HepG2 (cell line): ENCODE measurements around the gene MLYCD. TPM values are rescaled to one million over a fixed set of nuclear protein-coding genes. Genes with fewer than 3 reads are reported as not detected.

Experiments used
- JUND ChIP-seq: sonication (generic); formaldehyde crosslinking; IDR thresholded peaks from 2 replicates; pipeline ENCODE4 v1.8.0; 2022; ENCODE audit warnings: mild to moderate bottlenecking, missing genetic modification reagents
- KDM2A ChIP-seq: sonication (generic); formaldehyde crosslinking; IDR thresholded peaks from 2 replicates; pipeline ENCODE4 v1.4.0; 2020; ENCODE audit warnings: low read depth, missing genetic modification reagents, borderline replicate concordance
- KDM5A ChIP-seq: fragments of 200-600 bp; sonication (generic); IDR thresholded peaks from 2 replicates; pipeline ENCODE4 v1.7.0; 2018; ENCODE audit warnings: antibody characterized with exemption, mild to moderate bottlenecking, low read length, borderline replicate concordance
- KLF16 ChIP-seq, 2 experiments: sonication (generic) in 1 of 2; formaldehyde crosslinking in 1 of 2; IDR thresholded peaks; 2 replicates each; pipeline versions ENCODE4 v1.6.1 to v1.8.0; 2016 to 2023; ENCODE audit warnings: missing genetic modification reagents in 2 of 2, missing compliant biosample characterization in 1 of 2
- MEF2D ChIP-seq: sonication (generic); formaldehyde crosslinking; IDR thresholded peaks from 2 replicates; pipeline ENCODE4 v1.5.1; 2020; ENCODE audit warnings: mild to moderate bottlenecking, missing genetic modification reagents
- MYNN ChIP-seq: sonication (generic); formaldehyde crosslinking; IDR thresholded peaks from 2 replicates; pipeline ENCODE4 v1.4.0; 2020; ENCODE audit warnings: mild to moderate bottlenecking, low read depth, missing genetic modification reagents
- NFE2 ChIP-seq: sonication (generic); formaldehyde crosslinking; IDR thresholded peaks from 2 replicates; pipeline ENCODE4 v1.4.0; 2020; ENCODE audit warnings: missing genetic modification reagents
- NR0B2 ChIP-seq: sonication (generic); formaldehyde crosslinking; IDR thresholded peaks from 2 replicates; pipeline ENCODE4 v1.4.0; 2020; ENCODE audit warnings: mild to moderate bottlenecking, missing genetic modification reagents
- PAWR ChIP-seq: sonication (generic); formaldehyde crosslinking; IDR thresholded peaks from 2 replicates; pipeline ENCODE4 v1.4.0; 2020; ENCODE audit warnings: missing genetic modification reagents, mild to moderate bottlenecking, borderline replicate concordance
- SMARCC2 ChIP-seq: fragments of 450-650 bp; IDR thresholded peaks from 2 replicates; pipeline ENCODE4 v1.6.1; 2017; ENCODE audit warnings: antibody characterized with exemption, mild to moderate bottlenecking
- SRSF1 ChIP-seq: fragments of 200-400 bp; formaldehyde crosslinking; optimal IDR thresholded peaks from 2 replicates; pipeline ENCODE3; 2017; ENCODE audit warnings: mild to moderate bottlenecking, low read depth, low read length, moderate library complexity
- SRY ChIP-seq: sonication (generic); formaldehyde crosslinking; IDR thresholded peaks from 2 replicates; pipeline ENCODE4 v1.8.0; 2022; ENCODE audit warnings: mild to moderate bottlenecking, missing genetic modification reagents
- SSRP1 ChIP-seq: IDR thresholded peaks from 2 replicates; pipeline ENCODE4 v1.6.1; 2016; ENCODE audit warnings: control low read depth
- ZBTB38 ChIP-seq: sonication (generic); formaldehyde crosslinking; IDR thresholded peaks from 2 replicates; pipeline ENCODE4 v1.5.1; 2020; ENCODE audit warnings: mild to moderate bottlenecking, missing genetic modification reagents
- ZC3H13 ChIP-seq: sonication (generic); formaldehyde crosslinking; IDR thresholded peaks from 2 replicates; pipeline ENCODE4 v1.8.1; 2023; ENCODE audit warnings: mild to moderate bottlenecking, missing genetic modification reagents, moderate library complexity
- ZNF121 ChIP-seq: sonication (generic); formaldehyde crosslinking; IDR thresholded peaks from 2 replicates; pipeline ENCODE4 v1.5.0; 2020; ENCODE audit warnings: mild to moderate bottlenecking, missing genetic modification reagents
- ZNF20 ChIP-seq: sonication (generic); formaldehyde crosslinking; IDR thresholded peaks from 2 replicates; pipeline ENCODE4 v1.4.0; 2020; ENCODE audit warnings: mild to moderate bottlenecking, moderate library complexity, missing genetic modification reagents
- ZNF253 ChIP-seq: sonication (generic); formaldehyde crosslinking; IDR thresholded peaks from 2 replicates; pipeline ENCODE4 v1.8.0; 2022; ENCODE audit warnings: mild to moderate bottlenecking, missing genetic modification reagents, borderline replicate concordance
- ZNF263 ChIP-seq: sonication (generic); formaldehyde crosslinking; IDR thresholded peaks from 2 replicates; pipeline ENCODE4 v1.4.0; 2020; ENCODE audit warnings: missing genetic modification reagents
- ZNF616 ChIP-seq: sonication (generic); formaldehyde crosslinking; IDR thresholded peaks from 2 replicates; pipeline ENCODE4 v1.5.0; 2020; ENCODE audit warnings: low read depth, mild to moderate bottlenecking, missing genetic modification reagents
- ZSCAN30 ChIP-seq: sonication (generic); formaldehyde crosslinking; IDR thresholded peaks from 2 replicates; pipeline ENCODE4 v1.5.0; 2020; ENCODE audit warnings: mild to moderate bottlenecking, missing genetic modification reagents
- ZSCAN9 ChIP-seq: IDR thresholded peaks from 2 replicates; pipeline ENCODE4 v1.6.1; 2016; ENCODE audit warnings: borderline replicate concordance
- polyA plus RNA-seq, 8 experiments: library from polyadenylated mRNA; depleted of rRNA in 3 of 8; stranded (reverse) in 7 of 8; unstranded in 1 of 8; fragments of >200 nt; fragmentation: Illumina TruSeq in 4 of 8; extraction: Trizol in 4 of 8; gene quantifications; 2 replicates each; pipeline versions ENCODE4 v1.2.1 to v1.2.3, GENCODE V29; 2011 to 2016; ENCODE audit warnings: low read depth in 4 of 8, missing spikeins in 1 of 8, mixed read lengths in 1 of 8; ENCODE audit not compliant: insufficient read depth in 1 of 8
- total RNA-seq, 5 experiments: library from RNA; depleted of rRNA; stranded (reverse); fragments of >200 nt; fragmentation: Illumina TruSeq; extraction: Trizol; gene quantifications; 2 replicates each; pipeline ENCODE4 v1.2.3, GENCODE V29; 2016; ENCODE audit warnings: low read depth in 1 of 5
- TF ChIP-seq, protein P1 (sequence below): IDR thresholded peaks from 2 replicates; pipeline ENCODE4 v1.6.1; 2016; ENCODE audit warnings: missing compliant biosample characterization, missing genetic modification reagents, borderline replicate concordance
- TF ChIP-seq, protein P2 (sequence below): sonication (generic); formaldehyde crosslinking; IDR thresholded peaks from 2 replicates; pipeline ENCODE4 v1.8.0; 2022; ENCODE audit warnings: mild to moderate bottlenecking, missing genetic modification reagents; ENCODE audit not compliant: insufficient replicate concordance
- TF ChIP-seq, protein P3 (sequence below): sonication (generic); formaldehyde crosslinking; conservative IDR thresholded peaks from 2 replicates; pipeline ENCODE4 v1.4.0; 2020; ENCODE audit warnings: mild to moderate bottlenecking, missing genetic modification reagents, moderate library complexity

Gene MLYCD
- total and polyA plus RNA-seq, 2 of the 13 experiments (the other 11 are each of a cell fraction or from before 2014, with no cell fraction given), result 1.8 to 4.0 TPM

DNA sequence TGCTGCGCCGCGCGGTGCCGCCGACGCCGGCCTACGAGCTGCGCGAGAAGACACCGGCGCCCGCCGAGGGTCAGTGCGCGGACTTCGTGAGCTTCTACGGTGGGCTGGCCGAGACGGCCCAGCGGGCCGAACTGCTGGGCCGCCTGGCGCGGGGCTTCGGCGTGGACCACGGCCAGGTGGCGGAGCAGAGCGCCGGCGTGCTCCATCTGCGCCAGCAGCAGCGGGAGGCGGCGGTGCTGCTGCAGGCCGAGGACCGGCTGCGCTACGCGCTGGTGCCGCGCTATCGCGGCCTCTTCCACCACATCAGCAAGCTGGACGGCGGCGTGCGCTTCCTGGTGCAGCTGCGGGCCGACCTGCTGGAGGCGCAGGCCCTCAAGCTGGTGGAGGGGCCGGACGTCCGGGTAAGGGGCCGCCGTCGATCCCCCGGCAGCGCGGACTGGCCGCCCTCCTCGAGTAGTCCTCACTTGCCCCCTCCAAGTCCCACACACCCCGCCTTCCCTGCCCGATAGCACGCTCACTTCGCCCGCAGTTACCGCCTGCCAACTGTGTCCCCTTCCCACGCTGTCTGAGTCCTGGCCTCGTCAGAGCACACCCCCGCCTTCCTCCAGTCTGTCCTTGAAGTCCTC, 470 bp downstream of the MLYCD start (continued):
- TF ChIP-seq ZNF616 (CRISPR knock-in tag) (0 out of 2 replicates have a peak, but pooled peaks have one; percentile 61), KDM2A (CRISPR knock-in tag) (no peak), SSRP1 (CRISPR knock-in tag) (no peak), ZBTB38 (CRISPR knock-in tag) (no peak; the same call in 1 of the 2 replicates), ZNF263 (CRISPR knock-in tag) (peak; percentile 58; the same call in 1 of the 2 replicates), ZC3H13 (CRISPR knock-in tag) (peak; percentile 72; the same call in 1 of the 2 replicates), ZNF121 (CRISPR knock-in tag) (no peak), KDM5A (no peak), NFE2 (CRISPR knock-in tag) (no peak), MEF2D (CRISPR knock-in tag) (0 out of 2 replicates have a peak, but pooled peaks have one; percentile 38), KLF16 (CRISPR knock-in tag; IDR thresholded peaks at IDR 0.05) (no peak), ZNF20 (CRISPR knock-in tag) (no peak), SRY (CRISPR knock-in tag) (no peak; the same call in 1 of the 2 replicates), ZSCAN9 (CRISPR knock-in tag) (no peak), SMARCC2 (no peak), ZNF253 (CRISPR knock-in tag) (peak; percentile 84; the same call in 1 of the 2 replicates), MYNN (CRISPR knock-in tag) (no peak), JUND (CRISPR knock-in tag) (no peak), SRSF1 (no peak), ZSCAN30 (CRISPR knock-in tag) (no peak), PAWR (CRISPR knock-in tag) (no peak), NR0B2 (CRISPR knock-in tag) (peak; percentile 41; the same call in 1 of the 2 replicates)
- TF ChIP-seq, protein P1, sequence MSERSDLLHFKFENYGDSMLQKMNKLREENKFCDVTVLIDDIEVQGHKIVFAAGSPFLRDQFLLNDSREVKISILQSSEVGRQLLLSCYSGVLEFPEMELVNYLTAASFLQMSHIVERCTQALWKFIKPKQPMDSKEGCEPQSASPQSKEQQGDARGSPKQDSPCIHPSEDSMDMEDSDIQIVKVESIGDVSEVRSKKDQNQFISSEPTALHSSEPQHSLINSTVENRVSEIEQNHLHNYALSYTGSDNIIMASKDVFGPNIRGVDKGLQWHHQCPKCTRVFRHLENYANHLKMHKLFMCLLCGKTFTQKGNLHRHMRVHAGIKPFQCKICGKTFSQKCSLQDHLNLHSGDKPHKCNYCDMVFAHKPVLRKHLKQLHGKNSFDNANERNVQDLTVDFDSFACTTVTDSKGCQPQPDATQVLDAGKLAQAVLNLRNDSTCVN (CRISPR knock-in tag), result no peak
- TF ChIP-seq, protein P2, sequence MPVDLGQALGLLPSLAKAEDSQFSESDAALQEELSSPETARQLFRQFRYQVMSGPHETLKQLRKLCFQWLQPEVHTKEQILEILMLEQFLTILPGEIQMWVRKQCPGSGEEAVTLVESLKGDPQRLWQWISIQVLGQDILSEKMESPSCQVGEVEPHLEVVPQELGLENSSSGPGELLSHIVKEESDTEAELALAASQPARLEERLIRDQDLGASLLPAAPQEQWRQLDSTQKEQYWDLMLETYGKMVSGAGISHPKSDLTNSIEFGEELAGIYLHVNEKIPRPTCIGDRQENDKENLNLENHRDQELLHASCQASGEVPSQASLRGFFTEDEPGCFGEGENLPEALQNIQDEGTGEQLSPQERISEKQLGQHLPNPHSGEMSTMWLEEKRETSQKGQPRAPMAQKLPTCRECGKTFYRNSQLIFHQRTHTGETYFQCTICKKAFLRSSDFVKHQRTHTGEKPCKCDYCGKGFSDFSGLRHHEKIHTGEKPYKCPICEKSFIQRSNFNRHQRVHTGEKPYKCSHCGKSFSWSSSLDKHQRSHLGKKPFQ (CRISPR knock-in tag), result no peak
- TF ChIP-seq, protein P3, sequence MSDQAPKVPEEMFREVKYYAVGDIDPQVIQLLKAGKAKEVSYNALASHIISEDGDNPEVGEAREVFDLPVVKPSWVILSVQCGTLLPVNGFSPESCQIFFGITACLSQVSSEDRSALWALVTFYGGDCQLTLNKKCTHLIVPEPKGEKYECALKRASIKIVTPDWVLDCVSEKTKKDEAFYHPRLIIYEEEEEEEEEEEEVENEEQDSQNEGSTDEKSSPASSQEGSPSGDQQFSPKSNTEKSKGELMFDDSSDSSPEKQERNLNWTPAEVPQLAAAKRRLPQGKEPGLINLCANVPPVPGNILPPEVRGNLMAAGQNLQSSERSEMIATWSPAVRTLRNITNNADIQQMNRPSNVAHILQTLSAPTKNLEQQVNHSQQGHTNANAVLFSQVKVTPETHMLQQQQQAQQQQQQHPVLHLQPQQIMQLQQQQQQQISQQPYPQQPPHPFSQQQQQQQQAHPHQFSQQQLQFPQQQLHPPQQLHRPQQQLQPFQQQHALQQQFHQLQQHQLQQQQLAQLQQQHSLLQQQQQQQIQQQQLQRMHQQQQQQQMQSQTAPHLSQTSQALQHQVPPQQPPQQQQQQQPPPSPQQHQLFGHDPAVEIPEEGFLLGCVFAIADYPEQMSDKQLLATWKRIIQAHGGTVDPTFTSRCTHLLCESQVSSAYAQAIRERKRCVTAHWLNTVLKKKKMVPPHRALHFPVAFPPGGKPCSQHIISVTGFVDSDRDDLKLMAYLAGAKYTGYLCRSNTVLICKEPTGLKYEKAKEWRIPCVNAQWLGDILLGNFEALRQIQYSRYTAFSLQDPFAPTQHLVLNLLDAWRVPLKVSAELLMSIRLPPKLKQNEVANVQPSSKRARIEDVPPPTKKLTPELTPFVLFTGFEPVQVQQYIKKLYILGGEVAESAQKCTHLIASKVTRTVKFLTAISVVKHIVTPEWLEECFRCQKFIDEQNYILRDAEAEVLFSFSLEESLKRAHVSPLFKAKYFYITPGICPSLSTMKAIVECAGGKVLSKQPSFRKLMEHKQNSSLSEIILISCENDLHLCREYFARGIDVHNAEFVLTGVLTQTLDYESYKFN, result no peak
